ENCODE data around the gene SAMD15. TPM values are rescaled to one million over a fixed set of nuclear protein-coding genes. Genes with fewer than 3 reads are reported as not detected.
A peak's percentile ranks its signal among the peaks of the same experiment; 100 is the strongest.

Gene SAMD15
- total RNA-seq, 2 donors from 2014 or later = 0.19 to 0.76 TPM

DNA sequence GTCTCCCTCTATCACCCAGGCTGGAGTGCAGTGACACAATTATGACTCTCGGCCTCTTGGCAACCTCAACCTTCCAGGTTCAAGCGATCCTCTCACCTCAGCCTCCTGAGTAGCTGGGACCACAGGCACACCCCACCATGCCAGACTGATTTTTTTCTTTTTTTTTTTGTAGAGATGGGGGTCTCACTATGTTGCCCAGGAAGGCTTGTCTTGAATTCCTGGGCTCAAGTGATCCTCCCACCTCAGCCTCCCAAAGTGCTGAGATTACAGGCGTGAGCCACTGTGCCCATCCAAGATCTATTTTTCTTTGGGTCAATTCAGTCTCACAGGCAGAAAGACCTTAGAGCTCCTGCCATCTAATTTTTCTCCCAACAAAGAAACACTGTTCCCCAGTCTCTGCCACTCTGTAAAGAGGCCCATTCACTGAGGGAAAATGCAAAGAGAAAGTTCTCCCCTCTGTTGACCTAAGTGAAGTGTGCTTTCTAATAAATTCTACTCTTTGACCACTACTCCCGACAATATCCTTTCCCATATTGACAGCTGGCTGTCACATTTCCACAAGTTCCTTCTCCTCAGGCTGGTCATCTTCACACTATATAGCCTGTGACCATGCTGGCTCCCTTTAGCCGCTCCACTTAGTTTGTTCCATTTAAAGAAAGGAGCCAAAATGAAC, 23.6 kb upstream of the SAMD15 start:
- no peak for ATAC-seq (replicated peaks in 1 of 2)
- no peak overlapping the region for H3K27ac Mint-ChIP-seq

DNA sequence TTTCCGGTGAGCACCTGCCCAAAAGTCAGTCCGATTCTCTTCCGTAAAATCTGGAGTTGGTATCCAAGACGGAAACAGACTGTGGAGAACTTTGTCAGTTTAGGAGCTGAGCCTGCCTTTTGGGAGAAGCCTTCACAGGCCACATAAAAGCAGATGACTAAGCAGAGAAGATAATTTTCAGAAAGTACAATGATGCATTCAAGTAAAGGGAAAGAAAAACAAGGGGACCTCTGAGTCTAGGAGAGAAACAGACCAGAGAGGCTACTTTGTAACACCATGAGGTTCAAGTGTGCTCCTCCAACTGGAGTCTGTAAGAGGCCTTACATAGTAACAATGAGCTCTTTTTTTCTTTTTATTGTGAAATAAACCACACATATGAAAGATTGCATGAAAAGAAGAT, 21.4 kb upstream of the SAMD15 start:
- no peak overlapping the region for H3K27ac Mint-ChIP-seq
- no peak overlapping the region for H3K4me3 Mint-ChIP-seq
- peaks cover 5% of the 10 kb centered on the region for H3K4me1 Mint-ChIP-seq (ENCODE audit: low read depth)
- DNase-seq (no peak), ATAC-seq (replicated peaks in 1 of 2) (no peak)
- no peaks in the 10 kb centered on the region for H3K9me3 Mint-ChIP-seq
- H3K36me3 Mint-ChIP-seq (ENCODE audit: insufficient read depth in 2 of 2) = peaks cover 0 to 1% of the 10 kb centered on the region in 2 donors
- no peaks in the 10 kb centered on the region for H3K27me3 Mint-ChIP-seq (ENCODE audit: low read depth)

More for the DNA sequence above, 23.6 kb upstream of the SAMD15 start:
- Mint-ChIP-seq H3K4me3 (no peak overlapping the region), H3K4me1 (ENCODE audit: low read depth) (peaks cover 5% of the 10 kb centered on the region), H3K9me3 (no peaks in the 10 kb centered on the region), H3K27me3 (ENCODE audit: low read depth) (no peaks in the 10 kb centered on the region), H3K36me3 (ENCODE audit: insufficient read depth in 2 of 2) (peaks cover 2 to 5% of the 10 kb centered on the region in 2 donors)
- no peak for DNase-seq

DNA sequence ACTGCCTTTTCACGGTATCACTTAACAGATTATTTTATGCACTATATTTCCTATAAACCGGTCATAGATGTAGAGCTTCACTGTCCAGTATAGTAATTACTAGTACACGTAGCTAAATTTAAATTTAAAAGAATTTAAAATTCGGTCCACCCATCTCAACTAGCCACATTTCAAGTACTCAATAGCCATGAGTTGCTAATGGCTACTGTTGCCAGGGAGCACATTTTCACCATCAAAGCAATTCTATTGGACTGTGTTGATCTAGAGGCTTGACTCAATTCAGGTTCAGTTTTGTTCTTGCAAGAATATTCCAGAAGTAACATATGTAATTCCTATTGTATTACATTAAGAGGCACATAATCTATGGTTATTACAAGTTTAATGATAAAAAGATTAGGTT, 20.3 kb upstream of the SAMD15 start:
- DNase-seq (no peak), ATAC-seq (replicated peaks in 1 of 2) (no peak)
- Mint-ChIP-seq H3K4me1 (ENCODE audit: low read depth) (peaks cover 11% of the 10 kb centered on the region), H3K36me3 (ENCODE audit: insufficient read depth in 2 of 2) (no peaks in the 10 kb centered on the region), H3K27ac (no peak overlapping the region), H3K27me3 (ENCODE audit: low read depth) (no peaks in the 10 kb centered on the region), H3K9me3 (no peaks in the 10 kb centered on the region), H3K4me3 (no peak overlapping the region)

DNA sequence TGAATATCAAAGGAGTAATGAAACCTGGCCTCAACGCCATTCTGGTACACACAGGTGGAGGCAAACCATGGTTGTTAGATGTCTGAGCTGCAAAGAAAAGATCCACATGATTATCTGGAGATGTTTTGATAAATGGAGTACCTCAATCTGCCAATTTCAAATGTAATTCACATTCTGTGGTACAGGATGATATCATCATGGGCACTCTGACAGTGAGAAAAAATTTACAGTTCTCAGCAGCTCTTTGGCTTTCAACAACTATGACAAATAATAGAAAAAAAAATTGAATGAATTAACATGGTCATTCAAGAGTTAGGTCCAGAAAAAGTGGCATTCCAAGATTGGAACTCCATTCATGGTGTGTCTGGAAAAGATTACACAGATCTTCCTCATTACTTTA, 17.6 kb upstream of the SAMD15 start:
- Mint-ChIP-seq H3K36me3 (ENCODE audit: insufficient read depth in 2 of 2) (no peaks in the 10 kb centered on the region), H3K9me3 (no peaks in the 10 kb centered on the region), H3K27ac (no peak overlapping the region), H3K4me3 (no peak overlapping the region), H3K27me3 (ENCODE audit: low read depth) (no peaks in the 10 kb centered on the region), H3K4me1 (ENCODE audit: low read depth) (peaks cover 11% of the 10 kb centered on the region)
- DNase-seq = no peak
- no peak for ATAC-seq (replicated peaks in 1 of 2)

DNA sequence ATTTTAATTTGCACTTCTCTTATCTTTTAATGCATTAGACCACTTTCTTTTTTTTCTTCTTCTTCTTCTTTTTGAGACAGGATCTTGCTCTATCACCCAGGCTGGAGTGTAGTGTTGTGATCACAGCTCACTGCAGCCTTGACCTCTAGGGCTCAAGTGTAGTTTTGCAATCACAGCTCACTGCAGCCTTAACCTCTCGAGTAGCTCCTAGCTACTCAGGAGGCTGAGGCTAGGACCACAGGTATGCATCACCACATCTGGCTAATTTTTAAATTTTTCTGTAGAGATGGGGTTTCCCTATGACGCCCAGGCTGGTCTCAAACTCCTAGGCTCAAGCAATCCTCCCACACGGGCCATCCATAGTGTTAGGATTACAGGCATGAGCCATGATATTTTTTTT, 13.0 kb upstream of the SAMD15 start:
- ATAC-seq (replicated peaks in 1 of 2) (no peak), DNase-seq (no peak)
- Mint-ChIP-seq H3K4me3 (no peak overlapping the region), H3K36me3 (ENCODE audit: insufficient read depth in 2 of 2) (no peaks in the 10 kb centered on the region), H3K27ac (no peak overlapping the region), H3K9me3 (no peaks in the 10 kb centered on the region), H3K4me1 (ENCODE audit: low read depth) (peaks cover 12% of the 10 kb centered on the region), H3K27me3 (ENCODE audit: low read depth) (no peaks in the 10 kb centered on the region)

DNA sequence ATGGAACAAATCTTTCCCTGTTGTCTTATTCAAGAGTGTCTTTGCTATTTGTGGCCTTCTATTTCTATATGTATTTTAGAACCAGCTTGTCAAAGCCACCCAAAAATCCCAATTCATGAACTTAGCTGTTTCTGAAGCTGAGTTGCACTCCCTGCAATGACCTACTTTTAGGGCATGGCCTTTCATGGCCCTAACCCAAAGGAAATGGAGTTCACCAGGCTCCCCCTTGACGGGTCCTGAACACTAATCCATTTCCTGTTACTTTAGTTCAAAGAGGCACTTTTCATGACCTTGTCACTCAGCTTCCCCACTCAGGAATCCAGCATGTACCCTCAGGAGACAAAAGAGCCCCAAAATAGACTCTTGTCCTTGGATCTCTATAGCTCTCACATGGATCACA, 7.9 kb upstream of the SAMD15 start:
- peaks cover 44% of the 10 kb centered on the region for H3K4me1 Mint-ChIP-seq (ENCODE audit: low read depth)
- H3K4me3 Mint-ChIP-seq = no peak overlapping the region
- peak overlapping the region; percentile 72 for H3K27ac Mint-ChIP-seq
- DNase-seq (no peak), ATAC-seq (replicated peaks in 1 of 2) (no peak)
- H3K27me3 Mint-ChIP-seq (ENCODE audit: low read depth) = no peaks in the 10 kb centered on the region
- H3K9me3 Mint-ChIP-seq = no peaks in the 10 kb centered on the region
- H3K36me3 Mint-ChIP-seq (ENCODE audit: insufficient read depth in 2 of 2) = peaks cover 1 to 6% of the 10 kb centered on the region in 2 donors

DNA sequence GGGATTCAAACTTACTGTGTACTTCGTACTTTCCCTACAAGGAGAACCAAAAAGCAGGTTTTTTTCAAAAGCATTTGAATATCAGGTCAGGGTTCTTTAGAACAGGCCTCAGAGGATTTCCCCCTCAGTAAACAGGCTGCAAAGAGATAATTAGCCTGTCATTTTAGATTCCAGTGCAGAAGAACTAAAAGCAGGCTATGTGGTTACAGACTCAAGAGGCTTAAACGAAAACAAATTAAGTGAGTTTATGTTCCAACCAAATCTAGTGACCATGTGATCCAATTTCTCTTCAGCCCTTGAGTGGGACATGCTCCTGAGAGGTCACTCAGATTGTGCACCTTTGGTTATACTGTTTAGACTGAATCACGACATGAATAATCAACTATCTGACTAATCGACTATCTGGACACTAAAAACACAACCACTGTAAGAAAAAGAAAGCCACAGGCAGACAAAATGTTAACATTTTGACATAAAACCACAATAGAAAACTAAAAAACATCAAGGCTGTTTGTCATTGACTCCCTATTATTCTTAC, 4.8 kb upstream of the SAMD15 start:
- H3K27me3 Mint-ChIP-seq (ENCODE audit: low read depth) = no peaks in the 10 kb centered on the region
- peaks cover 3 to 12% of the 10 kb centered on the region in 2 donors for H3K36me3 Mint-ChIP-seq (ENCODE audit: insufficient read depth in 2 of 2)
- DNase-seq (no peak), ATAC-seq (replicated peaks in 1 of 2) (peak; percentile 22 to 48)
- peak overlapping the region; percentile 4 for H3K27ac Mint-ChIP-seq
- H3K4me1 Mint-ChIP-seq (ENCODE audit: low read depth) = peaks cover 64% of the 10 kb centered on the region
- H3K4me3 Mint-ChIP-seq = peak overlapping the region; percentile 30 to 54
- peaks cover 0 to 2% of the 10 kb centered on the region in 2 donors for H3K9me3 Mint-ChIP-seq

DNA sequence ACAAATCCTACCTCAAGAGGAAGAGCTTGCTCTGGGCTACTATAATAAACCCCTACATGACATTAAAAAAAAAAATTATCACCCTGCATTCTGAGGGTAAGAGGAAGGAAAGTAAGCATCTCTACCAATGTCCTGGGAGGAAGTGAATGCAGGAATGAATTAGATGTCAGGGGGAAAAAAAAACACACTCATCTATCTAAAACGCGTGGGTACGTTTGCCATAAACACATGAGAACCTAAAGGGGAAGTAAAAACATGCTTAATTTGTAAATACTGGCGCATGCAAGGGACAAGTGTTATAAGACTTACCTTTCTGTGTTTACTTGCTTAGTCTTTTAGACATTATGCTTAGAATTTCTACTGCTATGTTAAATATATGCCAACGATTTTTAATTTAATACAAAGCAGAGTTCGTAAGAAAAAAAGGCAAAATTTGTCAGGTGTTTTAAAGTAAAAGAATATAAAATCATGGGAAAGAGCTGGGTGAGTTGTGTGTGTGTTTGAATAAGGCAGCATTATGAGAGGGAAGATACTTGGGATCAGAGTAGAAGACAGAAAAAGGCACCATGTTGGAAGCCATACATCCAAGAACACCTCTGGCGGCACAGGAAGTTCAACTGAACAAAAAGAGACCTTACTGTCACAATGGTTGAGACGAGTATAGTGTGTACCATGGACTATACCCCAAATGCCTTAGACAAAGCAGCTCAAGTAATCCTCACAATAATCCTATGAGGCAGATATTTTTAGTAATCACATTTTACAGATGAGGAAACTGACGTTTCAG, 1.8 kb upstream of the SAMD15 start:
- Mint-ChIP-seq H3K36me3 (ENCODE audit: insufficient read depth in 2 of 2) (peaks cover 3 to 12% of the 10 kb centered on the region in 2 donors), H3K4me3 (no peak overlapping the region), H3K27me3 (ENCODE audit: low read depth) (no peaks in the 10 kb centered on the region), H3K9me3 (peaks cover 0 to 2% of the 10 kb centered on the region in 2 donors), H3K27ac (peak overlapping the region; percentile 89), H3K4me1 (ENCODE audit: low read depth) (peaks cover 47% of the 10 kb centered on the region)
- ATAC-seq (replicated peaks in 1 of 2) (no peak), DNase-seq (no peak)

DNA sequence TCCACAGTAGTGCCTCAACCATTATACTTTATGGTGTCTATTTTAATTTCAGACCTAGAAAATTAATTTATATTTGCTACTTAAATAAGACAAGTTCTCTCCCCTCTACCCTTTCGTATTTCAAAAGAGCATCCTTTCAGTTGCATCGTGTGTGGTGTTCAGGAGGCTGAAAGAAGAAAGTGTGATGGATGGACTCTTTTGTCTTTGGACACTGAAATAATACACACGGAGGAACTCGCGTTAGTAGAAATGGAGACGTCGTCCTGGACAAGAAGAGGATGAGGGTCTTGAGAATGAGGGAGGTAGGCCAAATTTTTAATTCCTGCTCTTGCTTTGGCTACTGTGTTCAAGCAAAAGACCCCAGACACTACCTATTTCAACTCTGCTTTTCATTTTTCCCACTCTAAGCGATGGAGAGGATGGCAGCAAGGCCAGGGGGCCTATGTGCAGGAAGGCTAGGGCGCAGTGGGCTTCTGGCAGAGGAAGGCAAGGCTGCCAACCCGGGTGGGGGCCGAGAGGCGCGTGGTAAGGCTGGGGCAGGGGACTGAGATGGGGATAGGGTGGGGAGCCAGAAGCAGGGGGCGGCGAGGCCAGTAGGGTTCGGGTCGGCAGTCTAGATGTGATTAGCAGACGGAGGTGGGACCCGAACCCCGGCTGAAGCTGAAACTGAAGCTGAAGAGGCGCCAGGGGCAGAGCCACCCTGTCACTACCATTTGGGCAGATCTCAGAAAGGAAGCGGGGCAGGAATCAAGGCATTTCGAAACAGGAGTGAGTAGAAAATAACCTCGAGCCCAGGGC, 1.0 kb upstream of the SAMD15 start:
- Mint-ChIP-seq H3K4me3 (no peak overlapping the region), H3K4me1 (ENCODE audit: low read depth) (peaks cover 47% of the 10 kb centered on the region), H3K27ac (peak overlapping the region; percentile 89), H3K27me3 (ENCODE audit: low read depth) (no peaks in the 10 kb centered on the region), H3K9me3 (peaks cover 0 to 2% of the 10 kb centered on the region in 2 donors), H3K36me3 (ENCODE audit: insufficient read depth in 2 of 2) (peaks cover 3 to 12% of the 10 kb centered on the region in 2 donors)
- DNase-seq (peak; percentile 39 to 51), ATAC-seq (replicated peaks in 1 of 2) (peak; percentile 16 to 39)

DNA sequence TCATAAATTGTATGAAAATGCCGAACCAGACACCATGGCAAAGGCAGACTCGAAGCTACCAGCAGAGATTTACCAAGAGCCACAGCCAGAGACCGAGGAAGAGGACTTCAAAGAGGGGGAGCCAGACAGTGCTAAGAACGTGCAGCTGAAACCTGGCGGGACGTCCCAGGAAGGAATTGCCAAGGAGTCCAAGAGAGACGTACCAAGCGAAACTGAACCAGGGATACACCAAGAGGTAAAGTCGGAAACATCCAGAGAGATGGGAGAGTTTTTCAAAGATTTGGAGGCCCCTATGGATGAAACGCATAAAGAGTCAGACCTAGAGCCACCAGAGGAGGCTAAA, 294 bp downstream of the SAMD15 start:
- Mint-ChIP-seq H3K4me1 (ENCODE audit: low read depth) (peaks cover 38% of the 10 kb centered on the region), H3K27me3 (ENCODE audit: low read depth) (no peaks in the 10 kb centered on the region), H3K27ac (no peak overlapping the region), H3K36me3 (ENCODE audit: insufficient read depth in 2 of 2) (peaks cover 3 to 12% of the 10 kb centered on the region in 2 donors), H3K9me3 (peaks cover 0 to 2% of the 10 kb centered on the region in 2 donors), H3K4me3 (no peak overlapping the region)
- no peak for DNase-seq
- ATAC-seq (replicated peaks in 1 of 2) = peak in 1 of 2 donors; percentile 1

DNA sequence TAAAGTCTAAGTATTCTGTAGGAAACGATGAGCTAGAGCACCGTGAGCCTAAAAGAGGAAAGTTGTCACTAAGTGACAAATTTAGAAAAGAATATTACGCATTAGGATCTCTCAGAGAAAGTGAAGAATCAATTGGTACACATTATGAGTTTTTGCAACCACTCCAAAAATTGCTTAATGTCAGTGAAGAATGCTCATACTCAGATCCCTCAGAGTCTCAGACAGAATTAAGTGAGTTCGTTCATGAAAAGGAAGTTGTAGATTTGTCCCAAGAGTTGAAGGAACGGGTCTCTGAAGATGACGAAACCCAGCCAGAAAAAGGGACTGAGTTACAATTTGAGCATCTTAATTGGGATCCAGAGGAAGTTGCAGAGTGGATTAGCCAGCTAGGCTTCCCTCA, 1.5 kb downstream of the SAMD15 start:
- H3K36me3 Mint-ChIP-seq (ENCODE audit: insufficient read depth in 2 of 2) = peaks cover 3 to 9% of the 10 kb centered on the region in 2 donors
- H3K4me3 Mint-ChIP-seq = no peak overlapping the region
- no peak for DNase-seq
- H3K4me1 Mint-ChIP-seq (ENCODE audit: low read depth) = peaks cover 26% of the 10 kb centered on the region
- H3K9me3 Mint-ChIP-seq = peaks cover 0 to 2% of the 10 kb centered on the region in 2 donors
- H3K27me3 Mint-ChIP-seq (ENCODE audit: low read depth) = no peaks in the 10 kb centered on the region
- no peak for ATAC-seq (replicated peaks in 1 of 2)
- no peak overlapping the region for H3K27ac Mint-ChIP-seq

DNA sequence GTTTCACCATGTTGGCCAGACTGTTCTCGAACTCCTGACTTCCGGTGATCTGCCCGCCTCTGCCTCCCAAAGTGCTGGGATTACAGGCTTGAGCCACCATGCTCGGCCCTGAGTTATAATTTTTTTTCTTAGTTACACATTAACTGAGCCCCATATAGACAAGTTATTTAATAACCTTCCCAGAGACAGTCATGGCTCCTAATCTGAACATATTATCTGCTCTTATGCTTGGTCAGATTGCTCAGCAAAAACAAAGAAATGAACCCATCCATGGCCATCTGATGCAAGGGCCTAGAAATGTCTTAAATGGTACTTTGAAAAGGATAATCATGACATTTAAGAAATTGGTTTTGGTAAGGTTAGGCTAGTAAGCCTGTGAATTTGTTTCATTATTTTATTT, 13.0 kb downstream of the SAMD15 start:
- ATAC-seq (replicated peaks in 1 of 2) (no peak), DNase-seq (no peak)
- peaks cover 0 to 1% of the 10 kb centered on the region in 2 donors for H3K36me3 Mint-ChIP-seq (ENCODE audit: insufficient read depth in 2 of 2)
- H3K27ac Mint-ChIP-seq = no peak overlapping the region
- H3K4me1 Mint-ChIP-seq (ENCODE audit: low read depth) = no peaks in the 10 kb centered on the region
- no peak overlapping the region for H3K4me3 Mint-ChIP-seq
- no peaks in the 10 kb centered on the region for H3K9me3 Mint-ChIP-seq
- H3K27me3 Mint-ChIP-seq (ENCODE audit: low read depth) = no peaks in the 10 kb centered on the region

DNA sequence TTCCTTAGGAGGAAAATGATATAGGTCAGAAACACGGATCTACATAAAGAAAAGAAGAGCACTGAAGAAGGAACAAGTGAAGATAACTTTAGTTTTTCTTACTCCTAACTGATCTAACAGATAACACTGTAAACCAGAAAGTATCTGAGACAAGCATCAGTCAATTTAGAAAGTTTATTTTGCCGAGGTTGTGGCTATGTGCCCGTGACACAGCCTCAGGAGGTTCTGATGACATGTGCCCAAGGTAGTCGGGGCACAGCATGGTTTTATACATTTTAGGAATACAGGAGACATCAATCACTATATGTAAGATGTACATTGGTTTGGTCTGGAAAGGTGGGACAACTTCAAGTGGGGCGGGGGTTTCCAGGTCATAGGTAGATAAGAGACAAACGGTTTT, 23.0 kb downstream of the SAMD15 start:
- ATAC-seq (replicated peaks in 1 of 2) = no peak
- Mint-ChIP-seq H3K4me3 (no peak overlapping the region), H3K4me1 (ENCODE audit: low read depth) (no peaks in the 10 kb centered on the region), H3K9me3 (no peaks in the 10 kb centered on the region), H3K27ac (no peak overlapping the region), H3K36me3 (ENCODE audit: insufficient read depth in 2 of 2) (peaks cover 0 to 3% of the 10 kb centered on the region in 2 donors), H3K27me3 (ENCODE audit: low read depth) (no peaks in the 10 kb centered on the region)
- DNase-seq = no peak
